Measurements from ENCODE around the gene C1QTNF2. TPM values are rescaled to one million over a fixed set of nuclear protein-coding genes. Genes with fewer than 3 reads are reported as not detected.

The C1QTNF2 gene
- polyA plus RNA-seq, 1 donor (not counting 4 experiments of a cell fraction or from before 2014, with no cell fraction given) = 0.07 TPM

GRCh38 chr5:160324886-160325285 is 45.5 kb downstream of the C1QTNF2 start:
- Histone ChIP-seq H3K79me2 (ENCODE audit: control insufficient read depth, insufficient read depth, low read length) (no peaks in the 10 kb centered on the region), H3K4me2 (ENCODE audit: control insufficient read depth, extremely low read depth, insufficient read depth, low read depth, low read length) (no peak overlapping the region), H3K27ac (ENCODE audit: control insufficient read depth, insufficient read depth, low read length) (no peak overlapping the region), H3K36me3 (ENCODE audit: control insufficient read depth in 2 of 2, extremely low read depth in 1 of 2, insufficient read depth in 2 of 2, low read length in 2 of 2) (no peaks in the 10 kb centered on the region), H3K9ac (ENCODE audit: control insufficient read depth, extremely low read depth, insufficient read depth, low read length) (no peak overlapping the region), H3K4me3 (ENCODE audit: control insufficient read depth in 2 of 3, extremely low read depth in 1 of 3, insufficient read depth in 2 of 3, low read depth in 1 of 3, low read length in 3 of 3) (no peak overlapping the region), H4K20me1 (ENCODE audit: control insufficient read depth, extremely low read depth, insufficient read depth, low read length) (no peaks in the 10 kb centered on the region), H3K9me3 (ENCODE audit: control insufficient read depth, low read depth, low read length) (no peaks in the 10 kb centered on the region), H3K27me3 (ENCODE audit: control insufficient read depth, extremely low read depth, insufficient read depth, low read length) (peaks cover 2% of the 10 kb centered on the region), H3K9me1 (ENCODE audit: control insufficient read depth, extremely low read depth, insufficient read depth, low read length) (no peaks in the 10 kb centered on the region), H2AFZ (ENCODE audit: control insufficient read depth, low read length) (no peak overlapping the region), H3K4me1 (ENCODE audit: control insufficient read depth, extremely low read depth, insufficient read depth, low read length) (no peaks in the 10 kb centered on the region)
- FAIRE-seq = no peak
- dilution Hi-C loops (cut with MboI; ENCODE audit: extremely low pct_ligation_motif_present, low sequenced_read_pairs) = no loop called here
- no peak for DNase-seq (ENCODE audit: low read depth, low spot score)
- TF ChIP-seq EZH2 (IDR thresholded peaks at IDR 0.05; ENCODE audit: low read length) = no peak
- TF ChIP-seq CTCF (optimal IDR thresholded peaks at IDR 0.05 in 1 of 3, IDR thresholded peaks at IDR 0.05 in 1 of 3, conservative IDR thresholded peaks at IDR 0.05 in 1 of 3; ENCODE audit: extremely low read depth in 1 of 3, insufficient read depth in 2 of 3, low read length in 3 of 3) = no peak

- Histone ChIP-seq H3K79me2 (ENCODE audit: control insufficient read depth, insufficient read depth, low read length) (no peaks in the 10 kb centered on the region), H2AFZ (ENCODE audit: control insufficient read depth, low read length) (no peak overlapping the region), H3K9me1 (ENCODE audit: control insufficient read depth, extremely low read depth, insufficient read depth, low read length) (no peaks in the 10 kb centered on the region), H3K36me3 (ENCODE audit: control insufficient read depth in 2 of 2, extremely low read depth in 1 of 2, insufficient read depth in 2 of 2, low read length in 2 of 2) (no peaks in the 10 kb centered on the region), H3K4me1 (ENCODE audit: control insufficient read depth, extremely low read depth, insufficient read depth, low read length) (peaks cover 12% of the 10 kb centered on the region), H3K9me3 (ENCODE audit: control insufficient read depth, low read depth, low read length) (no peaks in the 10 kb centered on the region), H3K27ac (ENCODE audit: control insufficient read depth, insufficient read depth, low read length) (no peak overlapping the region), H3K4me3 (ENCODE audit: control insufficient read depth in 2 of 3, extremely low read depth in 1 of 3, insufficient read depth in 2 of 3, low read depth in 1 of 3, low read length in 3 of 3) (no peak overlapping the region), H3K9ac (ENCODE audit: control insufficient read depth, extremely low read depth, insufficient read depth, low read length) (no peak overlapping the region), H3K27me3 (ENCODE audit: control insufficient read depth, extremely low read depth, insufficient read depth, low read length) (no peaks in the 10 kb centered on the region), H3K4me2 (ENCODE audit: control insufficient read depth, extremely low read depth, insufficient read depth, low read depth, low read length) (no peak overlapping the region), H4K20me1 (ENCODE audit: control insufficient read depth, extremely low read depth, insufficient read depth, low read length) (no peaks in the 10 kb centered on the region)
- TF ChIP-seq CTCF (optimal IDR thresholded peaks at IDR 0.05 in 1 of 3, IDR thresholded peaks at IDR 0.05 in 1 of 3, conservative IDR thresholded peaks at IDR 0.05 in 1 of 3; ENCODE audit: extremely low read depth in 1 of 3, insufficient read depth in 2 of 3, low read length in 3 of 3) (no peak), EZH2 (IDR thresholded peaks at IDR 0.05; ENCODE audit: low read length) (no peak)
- no peak for DNase-seq (ENCODE audit: low read depth, low spot score)
- no peak for FAIRE-seq
- dilution Hi-C loops (cut with MboI; ENCODE audit: extremely low pct_ligation_motif_present, low sequenced_read_pairs) = no loop called here
These were observed 52.0 kb downstream of the C1QTNF2 start for GRCh38 chr5:160318409-160318808.
